ENCODE measurements around the gene RIMBP2. TPM values are rescaled to one million over a fixed set of nuclear protein-coding genes. Genes with fewer than 3 reads are reported as not detected.

Gene RIMBP2
- total RNA-seq, 1 donor from 2014 or later = 0.99 TPM

- no peak for TF ChIP-seq EZH2 (IDR thresholded peaks at IDR 0.05)
- TF ChIP-seq CTCF (IDR thresholded peaks at IDR 0.05) = no peak
- TF ChIP-seq EZH2phosphoT487 (IDR thresholded peaks at IDR 0.05) = no peak
- no peak overlapping the region for H2AFZ ChIP-seq (replicated peaks)
- peaks cover 16% of the 10 kb centered on the region for H3K36me3 Mint-ChIP-seq
- H3K27ac ChIP-seq = no peak overlapping the region
- no peaks in the 10 kb centered on the region for H3K79me2 ChIP-seq (ENCODE audit: low read depth)
- no peak overlapping the region for H3K4me2 ChIP-seq
- H3K27ac Mint-ChIP-seq = peak overlapping the region; percentile 74
- H3K9me3 Mint-ChIP-seq = peaks cover 10% of the 10 kb centered on the region
- no peaks in the 10 kb centered on the region for H4K20me1 ChIP-seq (ENCODE audit: low read depth)
- H3F3A ChIP-seq (ENCODE audit: low read depth) = no peaks in the 10 kb centered on the region
- H3K9me3 ChIP-seq (ENCODE audit: low read depth) = no peaks in the 10 kb centered on the region
- peaks cover 5% of the 10 kb centered on the region for H3K27me3 Mint-ChIP-seq (ENCODE audit: insufficient read depth, low read depth)
- H3K36me3 ChIP-seq = no peaks in the 10 kb centered on the region
- H3K4me1 ChIP-seq = no peaks in the 10 kb centered on the region
- no peak overlapping the region for H3K4me3 Mint-ChIP-seq
- H3K9ac ChIP-seq = no peak overlapping the region
- no peaks in the 10 kb centered on the region for H3K4me1 Mint-ChIP-seq
- no peaks in the 10 kb centered on the region for H3K27me3 ChIP-seq
- DNase-seq (ENCODE audit: low spot score) = no peak
- no peak overlapping the region for H3K4me3 ChIP-seq
Observed at GRCh38 chr12:130441771-130442760, 274.0 kb downstream of the RIMBP2 start.

- H3K27me3 Mint-ChIP-seq (ENCODE audit: insufficient read depth, low read depth) = peaks cover 5% of the 10 kb centered on the region
- Histone ChIP-seq H3F3A (ENCODE audit: low read depth) (no peaks in the 10 kb centered on the region), H3K4me2 (no peak overlapping the region), H3K4me3 (no peak overlapping the region), H3K9me3 (ENCODE audit: low read depth) (no peaks in the 10 kb centered on the region), H3K79me2 (ENCODE audit: low read depth) (no peaks in the 10 kb centered on the region), H3K9ac (no peak overlapping the region), H3K27me3 (no peaks in the 10 kb centered on the region), H3K36me3 (no peaks in the 10 kb centered on the region), H4K20me1 (ENCODE audit: low read depth) (no peaks in the 10 kb centered on the region), H2AFZ (replicated peaks) (no peak overlapping the region), H3K4me1 (no peaks in the 10 kb centered on the region), H3K27ac (no peak overlapping the region)
- no peaks in the 10 kb centered on the region for H3K4me1 Mint-ChIP-seq
- DNase-seq (ENCODE audit: low spot score) = no peak
- no peak for TF ChIP-seq EZH2 (IDR thresholded peaks at IDR 0.05)
- TF ChIP-seq EZH2phosphoT487 (IDR thresholded peaks at IDR 0.05) = no peak
- TF ChIP-seq CTCF (IDR thresholded peaks at IDR 0.05) = no peak
- H3K4me3 Mint-ChIP-seq = peak overlapping the region; percentile 33
- peaks cover 10% of the 10 kb centered on the region for H3K9me3 Mint-ChIP-seq
- peaks cover 16% of the 10 kb centered on the region for H3K36me3 Mint-ChIP-seq
- no peak overlapping the region for H3K27ac Mint-ChIP-seq
Observed at GRCh38 chr12:130440411-130441080, 275.6 kb downstream of the RIMBP2 start.

- no peaks in the 10 kb centered on the region for H3K27me3 ChIP-seq
- no peak overlapping the region for H3K4me3 Mint-ChIP-seq
- TF ChIP-seq CTCF (IDR thresholded peaks at IDR 0.05) (no peak), EZH2 (IDR thresholded peaks at IDR 0.05) (no peak)
Observed at GRCh38 chr12:130439250-130439649, 276.8 kb downstream of the RIMBP2 start.

More at GRCh38 chr12:130439250-130439649, 276.8 kb downstream of the RIMBP2 start:
- no peak overlapping the region for H3K27ac Mint-ChIP-seq
- no peak overlapping the region for H2AFZ ChIP-seq (replicated peaks)
- peaks cover 5% of the 10 kb centered on the region for H3K27me3 Mint-ChIP-seq (ENCODE audit: insufficient read depth, low read depth)
- no peaks in the 10 kb centered on the region for H3K4me1 ChIP-seq
- no peak overlapping the region for H3K4me3 ChIP-seq
- no peaks in the 10 kb centered on the region for H3K9me3 ChIP-seq (ENCODE audit: low read depth)
- H3K36me3 Mint-ChIP-seq = peaks cover 16% of the 10 kb centered on the region
- H3F3A ChIP-seq (ENCODE audit: low read depth) = no peaks in the 10 kb centered on the region
- H3K36me3 ChIP-seq = no peaks in the 10 kb centered on the region
- H3K9ac ChIP-seq = no peak overlapping the region
- no peak for DNase-seq (ENCODE audit: low spot score)
- H3K79me2 ChIP-seq (ENCODE audit: low read depth) = no peaks in the 10 kb centered on the region
- H3K9me3 Mint-ChIP-seq = peaks cover 10% of the 10 kb centered on the region
- H4K20me1 ChIP-seq (ENCODE audit: low read depth) = no peaks in the 10 kb centered on the region
- H3K4me1 Mint-ChIP-seq = no peaks in the 10 kb centered on the region
- H3K27ac ChIP-seq = no peak overlapping the region
- H3K4me2 ChIP-seq = no peak overlapping the region
